Peyer's patch (tissue), 4 donors: ENCODE results near the gene MAZ.

Source experiments
- CTCF ChIP-seq, 6 experiments: fragments of 450-650 bp in 4 of 6; fragments of 200-600 bp in 2 of 6; sonication (generic) in 1 of 6; IDR thresholded peaks; one replicate each; pipeline ENCODE4 v1.5.1; 2017 to 2019; ENCODE audit warnings: antibody characterized with exemption in 6 of 6, mild to moderate bottlenecking in 3 of 6, moderate library complexity in 1 of 6
- POLR2A ChIP-seq, 2 donors: fragments of 450-650 bp; IDR thresholded peaks; one replicate each; pipeline ENCODE4 v1.5.1; 2017; ENCODE audit warnings: antibody characterized with exemption in 2 of 2, mild to moderate bottlenecking in 2 of 2, moderate library complexity in 2 of 2

- TF ChIP-seq CTCF (IDR thresholded peaks at IDR 0.05): no peak
- no peak for TF ChIP-seq POLR2A (IDR thresholded peaks at IDR 0.05)
Measured at GRCh38 chr16:29858974-29859373, 52.6 kb downstream of the MAZ start.
